Measurements from ENCODE around the gene SLIT1.

Gene SLIT1

DNA sequence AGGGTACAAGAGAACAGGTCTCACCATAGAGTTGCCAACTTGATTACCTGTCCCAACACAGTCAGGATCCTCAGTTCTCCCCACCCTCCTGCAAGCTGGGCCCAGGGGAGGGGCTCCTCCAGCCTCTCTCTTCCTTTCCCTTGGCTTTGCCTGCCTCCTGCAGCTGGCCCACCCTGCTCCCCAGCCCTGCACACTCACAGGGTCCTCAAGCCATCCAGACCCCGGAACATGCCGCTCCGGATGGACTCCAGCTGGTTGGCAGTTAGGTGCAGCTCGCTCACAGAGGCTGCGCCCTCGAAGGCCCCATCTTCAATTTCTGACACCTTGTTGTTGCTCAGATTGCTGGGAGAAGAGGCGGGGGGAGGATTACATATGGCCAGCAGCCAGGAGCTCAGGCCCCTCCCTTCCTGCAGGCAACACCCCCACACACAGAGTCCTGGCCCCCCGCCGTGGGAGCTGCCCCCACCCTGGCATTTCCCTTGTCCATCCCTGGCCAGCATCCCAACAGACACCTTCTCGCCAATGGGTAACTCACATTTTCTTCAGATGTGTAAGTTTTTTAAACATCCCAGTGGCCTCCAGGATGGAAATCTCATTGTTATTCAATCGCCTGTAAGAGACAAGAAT lies 139.2 kb downstream of the SLIT1 start:
- Histone ChIP-seq H2BK120ac (ENCODE audit: low read depth, low read length) (no peak overlapping the region), H3K4ac (ENCODE audit: low read depth, low read length) (no peak overlapping the region), H3K4me2 (ENCODE audit: low read length) (no peak overlapping the region), H3K27me3 (ENCODE audit: insufficient read depth, low read length, poor library complexity) (no peaks in the 10 kb centered on the region), H3K23ac (ENCODE audit: low read length) (no peak overlapping the region), H2BK15ac (replicated peaks; ENCODE audit: low read depth) (no peak overlapping the region), H3K56ac (ENCODE audit: low read length) (no peak overlapping the region), H3K36me3 (ENCODE audit: control insufficient read depth, insufficient read depth, low read length) (no peaks in the 10 kb centered on the region), H4K8ac (ENCODE audit: low read depth, low read length) (no peak overlapping the region), H3K79me1 (ENCODE audit: low read length) (no peaks in the 10 kb centered on the region), H3K27ac (ENCODE audit: low read depth, low read length) (no peak overlapping the region), H3K18ac (ENCODE audit: low read length) (no peak overlapping the region), H3K4me1 (ENCODE audit: control insufficient read depth, low read depth, low read length) (no peaks in the 10 kb centered on the region), H3K79me2 (ENCODE audit: control insufficient read depth, insufficient read depth, low read length) (no peaks in the 10 kb centered on the region), H2BK5ac (ENCODE audit: low read length) (no peak overlapping the region), H2AK5ac (ENCODE audit: low read length) (no peak overlapping the region), H3K9ac (ENCODE audit: low read length) (no peak overlapping the region), H3K4me3 (ENCODE audit: low read length) (no peak overlapping the region), H4K5ac (ENCODE audit: low read length) (no peak overlapping the region)
- WGBS (ENCODE audit: extremely low coverage, insufficient coverage, low lambda C conversion rate): no CpG with 5 or more reads among the region's 11 CpGs
- DNase-seq: no peak

DNA sequence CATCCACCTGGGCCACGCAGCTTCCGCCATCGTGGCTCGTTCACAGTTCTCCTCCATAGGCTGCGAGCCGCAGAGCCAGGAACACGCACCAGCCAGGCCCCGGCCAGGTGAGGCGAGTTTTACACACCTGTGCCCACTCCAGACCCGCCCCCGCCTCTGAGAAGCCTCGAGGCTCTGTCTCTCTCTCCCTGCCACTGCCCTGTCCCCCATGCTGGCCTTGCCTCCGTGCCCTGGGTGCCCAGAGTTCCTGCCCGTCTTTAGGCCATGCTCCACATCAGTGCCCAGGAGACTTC lies 142.2 kb downstream of the SLIT1 start:
- no peak overlapping the region for H4K5ac ChIP-seq (ENCODE audit: low read length)
- H3K4me1 ChIP-seq (ENCODE audit: control insufficient read depth, low read depth, low read length): no peaks in the 10 kb centered on the region
- H2BK120ac ChIP-seq (ENCODE audit: low read depth, low read length): no peak overlapping the region
- H3K9ac ChIP-seq (ENCODE audit: low read length): no peak overlapping the region
- no peaks in the 10 kb centered on the region for H3K79me1 ChIP-seq (ENCODE audit: low read length)
- H3K56ac ChIP-seq (ENCODE audit: low read length): no peak overlapping the region
- H3K18ac ChIP-seq (ENCODE audit: low read length): no peak overlapping the region
- no peaks in the 10 kb centered on the region for H3K27me3 ChIP-seq (ENCODE audit: insufficient read depth, low read length, poor library complexity)
- H2AK5ac ChIP-seq (ENCODE audit: low read length): no peak overlapping the region
- no peak overlapping the region for H3K4ac ChIP-seq (ENCODE audit: low read depth, low read length)
- no peak overlapping the region for H4K8ac ChIP-seq (ENCODE audit: low read depth, low read length)
- H2BK15ac ChIP-seq (replicated peaks; ENCODE audit: low read depth): no peak overlapping the region
- H3K23ac ChIP-seq (ENCODE audit: low read length): no peak overlapping the region
- no peaks in the 10 kb centered on the region for H3K79me2 ChIP-seq (ENCODE audit: control insufficient read depth, insufficient read depth, low read length)
- WGBS (ENCODE audit: extremely low coverage, insufficient coverage, low lambda C conversion rate): no CpG with 5 or more reads among the region's 14 CpGs
- DNase-seq: no peak
- H2BK5ac ChIP-seq (ENCODE audit: low read length): no peak overlapping the region
- no peak overlapping the region for H3K4me2 ChIP-seq (ENCODE audit: low read length)
- H3K4me3 ChIP-seq (ENCODE audit: low read length): no peak overlapping the region
- no peak overlapping the region for H3K27ac ChIP-seq (ENCODE audit: low read depth, low read length)
- no peaks in the 10 kb centered on the region for H3K36me3 ChIP-seq (ENCODE audit: control insufficient read depth, insufficient read depth, low read length)

DNA sequence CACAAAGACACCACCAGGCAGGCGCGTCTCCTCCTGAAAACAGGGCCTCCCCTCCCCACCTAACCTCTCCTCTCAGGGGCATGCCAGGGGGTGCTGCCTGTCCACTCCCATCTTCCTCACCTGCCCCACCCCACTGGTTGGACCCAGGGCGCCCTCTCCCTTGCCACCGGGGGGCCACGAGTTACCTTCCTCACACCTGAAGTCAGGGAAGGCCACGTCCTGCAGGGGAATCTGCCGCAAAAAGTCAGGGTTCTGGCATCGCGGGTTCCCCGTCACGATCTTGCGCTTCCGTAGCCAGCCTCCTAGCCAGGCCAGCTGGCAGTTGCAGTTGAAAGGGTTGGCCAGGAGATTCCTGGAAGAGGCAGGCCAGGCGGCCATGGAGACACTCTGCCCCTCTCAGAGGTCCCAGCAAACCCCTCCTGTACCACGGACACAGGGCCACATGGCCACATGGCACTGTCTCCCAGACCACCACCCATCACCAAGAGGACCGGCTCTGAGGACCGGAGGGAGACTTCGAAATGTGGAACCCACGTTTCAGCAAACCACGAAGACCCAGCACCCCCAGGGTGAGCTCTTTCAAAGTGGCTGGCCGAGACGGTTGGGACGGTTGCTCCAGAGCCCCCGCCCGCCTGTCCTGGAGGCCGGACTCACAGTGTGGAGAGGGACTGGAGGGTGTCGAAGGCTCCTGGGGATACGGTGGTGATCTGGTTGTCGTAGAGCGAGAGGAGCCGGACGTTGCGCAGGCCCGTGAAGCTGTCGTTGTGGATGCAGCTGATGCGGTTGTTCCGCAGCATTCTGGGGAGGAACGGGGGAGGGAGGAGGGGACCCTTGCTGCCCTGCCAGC lies 142.8 kb downstream of the SLIT1 start:
- H4K8ac ChIP-seq (ENCODE audit: low read depth, low read length): no peak overlapping the region
- H3K4me2 ChIP-seq (ENCODE audit: low read length): no peak overlapping the region
- no peak for DNase-seq
- no peak overlapping the region for H3K23ac ChIP-seq (ENCODE audit: low read length)
- no peak overlapping the region for H3K4ac ChIP-seq (ENCODE audit: low read depth, low read length)
- H3K27ac ChIP-seq (ENCODE audit: low read depth, low read length): no peak overlapping the region
- H3K4me1 ChIP-seq (ENCODE audit: control insufficient read depth, low read depth, low read length): no peaks in the 10 kb centered on the region
- no peak overlapping the region for H3K4me3 ChIP-seq (ENCODE audit: low read length)
- H2BK120ac ChIP-seq (ENCODE audit: low read depth, low read length): no peak overlapping the region
- H4K5ac ChIP-seq (ENCODE audit: low read length): no peak overlapping the region
- no peak overlapping the region for H3K9ac ChIP-seq (ENCODE audit: low read length)
- no peak overlapping the region for H2BK15ac ChIP-seq (replicated peaks; ENCODE audit: low read depth)
- no CpG with 5 or more reads among the region's 38 CpGs for WGBS (ENCODE audit: extremely low coverage, insufficient coverage, low lambda C conversion rate)
- H3K18ac ChIP-seq (ENCODE audit: low read length): no peak overlapping the region
- no peaks in the 10 kb centered on the region for H3K79me2 ChIP-seq (ENCODE audit: control insufficient read depth, insufficient read depth, low read length)
- H3K36me3 ChIP-seq (ENCODE audit: control insufficient read depth, insufficient read depth, low read length): no peaks in the 10 kb centered on the region
- no peak overlapping the region for H2AK5ac ChIP-seq (ENCODE audit: low read length)
- H3K27me3 ChIP-seq (ENCODE audit: insufficient read depth, low read length, poor library complexity): no peaks in the 10 kb centered on the region
- H3K79me1 ChIP-seq (ENCODE audit: low read length): no peaks in the 10 kb centered on the region
- no peak overlapping the region for H2BK5ac ChIP-seq (ENCODE audit: low read length)
- H3K56ac ChIP-seq (ENCODE audit: low read length): no peak overlapping the region

DNA sequence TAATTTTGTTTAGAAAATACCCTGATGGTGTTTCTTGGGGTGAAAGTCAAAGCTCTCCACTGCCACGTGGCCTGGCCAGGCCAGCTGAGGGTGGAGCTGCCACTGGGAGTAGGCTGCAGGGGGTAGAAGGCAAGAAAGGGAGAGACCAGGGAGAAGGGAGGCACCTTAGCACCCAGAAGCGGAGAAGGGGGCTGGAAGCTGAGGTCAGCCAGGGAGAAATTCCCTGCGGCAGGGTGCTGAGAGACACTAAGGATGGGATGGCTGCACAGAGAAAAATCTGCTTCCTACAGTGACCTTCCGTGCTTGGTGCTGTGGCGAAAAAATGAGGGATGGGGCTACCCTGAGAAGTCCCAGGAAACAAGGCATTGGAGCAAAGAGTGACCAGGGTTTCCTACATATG lies 143.7 kb downstream of the SLIT1 start:
- no peak overlapping the region for H3K4me2 ChIP-seq (ENCODE audit: low read length)
- no peaks in the 10 kb centered on the region for H3K36me3 ChIP-seq (ENCODE audit: control insufficient read depth, insufficient read depth, low read length)
- no CpG with 5 or more reads among the region's 5 CpGs for WGBS (ENCODE audit: extremely low coverage, insufficient coverage, low lambda C conversion rate)
- H3K23ac ChIP-seq (ENCODE audit: low read length): no peak overlapping the region
- H2BK15ac ChIP-seq (replicated peaks; ENCODE audit: low read depth): no peak overlapping the region
- H3K79me2 ChIP-seq (ENCODE audit: control insufficient read depth, insufficient read depth, low read length): no peaks in the 10 kb centered on the region
- H3K4ac ChIP-seq (ENCODE audit: low read depth, low read length): no peak overlapping the region
- no peak for DNase-seq
- H3K4me1 ChIP-seq (ENCODE audit: control insufficient read depth, low read depth, low read length): no peaks in the 10 kb centered on the region
- no peak overlapping the region for H4K8ac ChIP-seq (ENCODE audit: low read depth, low read length)
- H3K79me1 ChIP-seq (ENCODE audit: low read length): no peaks in the 10 kb centered on the region
- H3K27me3 ChIP-seq (ENCODE audit: insufficient read depth, low read length, poor library complexity): no peaks in the 10 kb centered on the region
- H3K56ac ChIP-seq (ENCODE audit: low read length): no peak overlapping the region
- H2BK120ac ChIP-seq (ENCODE audit: low read depth, low read length): no peak overlapping the region
- H4K5ac ChIP-seq (ENCODE audit: low read length): no peak overlapping the region
- no peak overlapping the region for H3K27ac ChIP-seq (ENCODE audit: low read depth, low read length)
- H2BK5ac ChIP-seq (ENCODE audit: low read length): no peak overlapping the region
- H2AK5ac ChIP-seq (ENCODE audit: low read length): no peak overlapping the region
- no peak overlapping the region for H3K18ac ChIP-seq (ENCODE audit: low read length)
- no peak overlapping the region for H3K9ac ChIP-seq (ENCODE audit: low read length)
- no peak overlapping the region for H3K4me3 ChIP-seq (ENCODE audit: low read length)

DNA sequence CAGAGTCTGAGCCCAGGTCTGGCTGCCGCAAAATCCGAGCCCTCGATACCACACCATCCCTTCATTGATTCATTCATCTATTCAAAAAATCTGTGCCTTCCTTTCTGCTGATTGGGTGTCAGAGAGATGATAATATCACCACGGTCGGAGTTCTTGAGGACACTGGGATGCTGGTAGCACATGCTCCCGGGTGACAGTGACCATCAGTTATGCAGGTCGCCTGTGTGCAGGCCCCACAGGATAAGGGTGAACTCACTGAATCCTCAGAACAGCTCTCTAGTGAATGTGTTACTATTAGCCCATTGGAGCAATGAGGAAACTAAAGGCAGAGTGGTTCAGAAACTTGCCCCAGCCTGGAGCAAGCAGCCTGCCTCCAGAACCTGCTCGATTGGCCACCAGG lies 145.1 kb downstream of the SLIT1 start:
- H3K9ac ChIP-seq (ENCODE audit: low read length): no peak overlapping the region
- no peak overlapping the region for H3K23ac ChIP-seq (ENCODE audit: low read length)
- no peak overlapping the region for H3K27ac ChIP-seq (ENCODE audit: low read depth, low read length)
- H3K4me1 ChIP-seq (ENCODE audit: control insufficient read depth, low read depth, low read length): no peaks in the 10 kb centered on the region
- H3K4me2 ChIP-seq (ENCODE audit: low read length): no peak overlapping the region
- WGBS (ENCODE audit: extremely low coverage, insufficient coverage, low lambda C conversion rate): no CpG with 5 or more reads among the region's 8 CpGs
- H3K79me2 ChIP-seq (ENCODE audit: control insufficient read depth, insufficient read depth, low read length): no peaks in the 10 kb centered on the region
- H3K36me3 ChIP-seq (ENCODE audit: control insufficient read depth, insufficient read depth, low read length): no peaks in the 10 kb centered on the region
- no peak overlapping the region for H2BK15ac ChIP-seq (replicated peaks; ENCODE audit: low read depth)
- H3K56ac ChIP-seq (ENCODE audit: low read length): no peak overlapping the region
- no peak overlapping the region for H2BK5ac ChIP-seq (ENCODE audit: low read length)
- no peak overlapping the region for H3K4ac ChIP-seq (ENCODE audit: low read depth, low read length)
- no peak overlapping the region for H4K8ac ChIP-seq (ENCODE audit: low read depth, low read length)
- no peak overlapping the region for H2BK120ac ChIP-seq (ENCODE audit: low read depth, low read length)
- H3K79me1 ChIP-seq (ENCODE audit: low read length): no peaks in the 10 kb centered on the region
- no peak overlapping the region for H3K4me3 ChIP-seq (ENCODE audit: low read length)
- H4K5ac ChIP-seq (ENCODE audit: low read length): no peak overlapping the region
- no peak overlapping the region for H3K18ac ChIP-seq (ENCODE audit: low read length)
- no peak for DNase-seq
- H3K27me3 ChIP-seq (ENCODE audit: insufficient read depth, low read length, poor library complexity): no peaks in the 10 kb centered on the region
- no peak overlapping the region for H2AK5ac ChIP-seq (ENCODE audit: low read length)

DNA sequence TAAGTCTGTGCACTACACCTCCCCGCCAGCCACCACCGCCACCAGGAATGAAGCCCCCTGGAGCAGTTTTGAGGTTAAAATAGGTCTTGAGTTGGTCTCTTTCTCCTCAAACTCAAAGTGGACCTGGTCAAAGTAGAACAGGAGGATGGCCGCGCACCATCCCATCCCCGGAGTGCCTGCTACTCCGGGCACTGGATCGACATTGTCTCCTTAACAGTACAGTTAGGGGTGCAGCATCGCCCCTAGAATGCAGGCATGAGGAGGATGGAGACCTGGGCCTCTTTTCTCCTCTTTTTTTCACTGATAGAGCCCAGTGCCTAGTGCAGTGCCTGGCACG lies 145.5 kb downstream of the SLIT1 start:
- H3K4me2 ChIP-seq (ENCODE audit: low read length): no peak overlapping the region
- H2BK120ac ChIP-seq (ENCODE audit: low read depth, low read length): no peak overlapping the region
- no peak overlapping the region for H3K4me3 ChIP-seq (ENCODE audit: low read length)
- no peaks in the 10 kb centered on the region for H3K27me3 ChIP-seq (ENCODE audit: insufficient read depth, low read length, poor library complexity)
- no peak overlapping the region for H3K18ac ChIP-seq (ENCODE audit: low read length)
- H3K36me3 ChIP-seq (ENCODE audit: control insufficient read depth, insufficient read depth, low read length): no peaks in the 10 kb centered on the region
- H3K79me1 ChIP-seq (ENCODE audit: low read length): no peaks in the 10 kb centered on the region
- no peak overlapping the region for H2BK5ac ChIP-seq (ENCODE audit: low read length)
- H4K5ac ChIP-seq (ENCODE audit: low read length): no peak overlapping the region
- DNase-seq: no peak
- no CpG with 5 or more reads among the region's 9 CpGs for WGBS (ENCODE audit: extremely low coverage, insufficient coverage, low lambda C conversion rate)
- no peak overlapping the region for H3K23ac ChIP-seq (ENCODE audit: low read length)
- no peaks in the 10 kb centered on the region for H3K4me1 ChIP-seq (ENCODE audit: control insufficient read depth, low read depth, low read length)
- H3K4ac ChIP-seq (ENCODE audit: low read depth, low read length): no peak overlapping the region
- H4K8ac ChIP-seq (ENCODE audit: low read depth, low read length): no peak overlapping the region
- H3K27ac ChIP-seq (ENCODE audit: low read depth, low read length): no peak overlapping the region
- H3K9ac ChIP-seq (ENCODE audit: low read length): no peak overlapping the region
- no peak overlapping the region for H2AK5ac ChIP-seq (ENCODE audit: low read length)
- no peak overlapping the region for H3K56ac ChIP-seq (ENCODE audit: low read length)
- H2BK15ac ChIP-seq (replicated peaks; ENCODE audit: low read depth): no peak overlapping the region
- no peaks in the 10 kb centered on the region for H3K79me2 ChIP-seq (ENCODE audit: control insufficient read depth, insufficient read depth, low read length)
